ENCODE measurements around the gene MPPED1. TPM values are rescaled to one million over a fixed set of nuclear protein-coding genes. Genes with fewer than 3 reads are reported as not detected.

MPPED1 gene
- total RNA-seq, 1 donor from 2014 or later, result not detected

GRCh38 chr22:43418079-43418825 lies 6.4 kb downstream of the MPPED1 start:
- Histone ChIP-seq H3K4me1 (no peaks in the 10 kb centered on the region), H3K9me3 (replicated peaks) (no peaks in the 10 kb centered on the region), H3K36me3 (no peaks in the 10 kb centered on the region), H3K27me3 (ENCODE audit: low read depth) (peaks cover 100% of the 10 kb centered on the region), H3K27ac (replicated peaks) (no peak overlapping the region), H3K4me3 (no peak overlapping the region)
- DNase-seq, result no peak
- intact Hi-C loops (cut with micrococcal nuclease), result no loop called here
- TF ChIP-seq CTCF (IDR thresholded peaks at IDR 0.05; ENCODE audit: borderline replicate concordance), result no peak

GRCh38 chr22:43419371-43420080 lies 7.7 kb downstream of the MPPED1 start:
- Histone ChIP-seq H3K4me1 (no peaks in the 10 kb centered on the region), H3K4me3 (no peak overlapping the region), H3K36me3 (no peaks in the 10 kb centered on the region), H3K27ac (replicated peaks) (no peak overlapping the region), H3K9me3 (replicated peaks) (no peaks in the 10 kb centered on the region), H3K27me3 (ENCODE audit: low read depth) (peaks cover 100% of the 10 kb centered on the region)
- TF ChIP-seq CTCF (IDR thresholded peaks at IDR 0.05; ENCODE audit: borderline replicate concordance), result no peak
- intact Hi-C loops (cut with micrococcal nuclease), result no loop called here
- no peak for DNase-seq

- Histone ChIP-seq H3K4me1 (no peaks in the 10 kb centered on the region), H3K4me3 (no peak overlapping the region), H3K27ac (replicated peaks) (no peak overlapping the region), H3K9me3 (replicated peaks) (no peaks in the 10 kb centered on the region), H3K36me3 (no peaks in the 10 kb centered on the region), H3K27me3 (ENCODE audit: low read depth) (peaks cover 100% of the 10 kb centered on the region)
- intact Hi-C loops (cut with micrococcal nuclease), result no loop called here
- TF ChIP-seq CTCF (IDR thresholded peaks at IDR 0.05; ENCODE audit: borderline replicate concordance), result no peak
- DNase-seq, result no peak
Observed at GRCh38 chr22:43421046-43421665, 9.3 kb downstream of the MPPED1 start.

- Histone ChIP-seq H3K4me1 (no peaks in the 10 kb centered on the region), H3K36me3 (no peaks in the 10 kb centered on the region), H3K9me3 (replicated peaks) (no peaks in the 10 kb centered on the region), H3K27ac (replicated peaks) (no peak overlapping the region), H3K4me3 (no peak overlapping the region), H3K27me3 (ENCODE audit: low read depth) (peaks cover 100% of the 10 kb centered on the region)
- TF ChIP-seq CTCF (IDR thresholded peaks at IDR 0.05; ENCODE audit: borderline replicate concordance), result no peak
- DNase-seq, result no peak
- intact Hi-C loops (cut with micrococcal nuclease), result no loop called here
Observed at GRCh38 chr22:43421914-43422615, 10.3 kb downstream of the MPPED1 start.

GRCh38 chr22:43423046-43423445 lies 11.2 kb downstream of the MPPED1 start:
- TF ChIP-seq CTCF (IDR thresholded peaks at IDR 0.05; ENCODE audit: borderline replicate concordance), result no peak
- H3K4me3 ChIP-seq, result no peak overlapping the region
- no peaks in the 10 kb centered on the region for H3K36me3 ChIP-seq
- H3K27ac ChIP-seq (replicated peaks), result no peak overlapping the region
- no peaks in the 10 kb centered on the region for H3K4me1 ChIP-seq
- peaks cover 100% of the 10 kb centered on the region for H3K27me3 ChIP-seq (ENCODE audit: low read depth)
- H3K9me3 ChIP-seq (replicated peaks), result no peaks in the 10 kb centered on the region
- intact Hi-C loops (cut with micrococcal nuclease), result no loop called here
- no peak for DNase-seq

Measured in left ventricle myocardium inferior (tissue), 1 donor.